NT2/D1 (cell line): ENCODE measurements around the gene GPAT2.
"Not testable (repeated sequence)": the region's sequence is repeated elsewhere in the genome, so short reads cannot be mapped to it uniquely, and the experiment has no call there.

Experiments used
- DNase-seq: peaks from one replicate; pipeline ENCODE4 v3.0.0-alpha.2; 2011; ENCODE audit warnings: low read depth, low spot score
- H3K27me3 ChIP-seq: 2 replicates; pipeline ENCODE4 v1.6.0; 2011; ENCODE audit warnings: mild to moderate bottlenecking; ENCODE audit not compliant: insufficient read length, insufficient read depth
- H3K36me3 ChIP-seq: 2 replicates; pipeline ENCODE4 v1.6.1; 2011; ENCODE audit warnings: mild to moderate bottlenecking, low read length, mixed read lengths; ENCODE audit not compliant: insufficient read depth, insufficient read length
- H3K4me1 ChIP-seq: 2 replicates; pipeline ENCODE4 v1.5.1; 2011; ENCODE audit not compliant: insufficient read depth, insufficient read length
- H3K4me3 ChIP-seq: 2 replicates; pipeline ENCODE4 v1.5.1; 2011; ENCODE audit warnings: low read depth; ENCODE audit not compliant: insufficient read length
- H3K9ac ChIP-seq: 2 replicates; pipeline ENCODE4 v1.6.0; 2011; ENCODE audit warnings: low read depth; ENCODE audit not compliant: insufficient read length
- H3K9me3 ChIP-seq: 2 replicates; pipeline ENCODE4 v1.5.1; 2011; ENCODE audit warnings: mild to moderate bottlenecking, low read length; ENCODE audit not compliant: insufficient read depth
- SUZ12 ChIP-seq: IDR thresholded peaks from 2 replicates; pipeline ENCODE4 v1.6.1; 2011; ENCODE audit not compliant: insufficient read length, insufficient read depth; ENCODE audit errors: extremely low read depth
- YY1 ChIP-seq: IDR thresholded peaks from 2 replicates; pipeline ENCODE4 v1.6.1; 2011; ENCODE audit not compliant: insufficient read length, insufficient read depth
- ZNF274 ChIP-seq: IDR thresholded peaks from 2 replicates; pipeline ENCODE4 v1.6.1; 2011; ENCODE audit warnings: mild to moderate bottlenecking, low read depth, low read length

GPAT2 gene, protein sequence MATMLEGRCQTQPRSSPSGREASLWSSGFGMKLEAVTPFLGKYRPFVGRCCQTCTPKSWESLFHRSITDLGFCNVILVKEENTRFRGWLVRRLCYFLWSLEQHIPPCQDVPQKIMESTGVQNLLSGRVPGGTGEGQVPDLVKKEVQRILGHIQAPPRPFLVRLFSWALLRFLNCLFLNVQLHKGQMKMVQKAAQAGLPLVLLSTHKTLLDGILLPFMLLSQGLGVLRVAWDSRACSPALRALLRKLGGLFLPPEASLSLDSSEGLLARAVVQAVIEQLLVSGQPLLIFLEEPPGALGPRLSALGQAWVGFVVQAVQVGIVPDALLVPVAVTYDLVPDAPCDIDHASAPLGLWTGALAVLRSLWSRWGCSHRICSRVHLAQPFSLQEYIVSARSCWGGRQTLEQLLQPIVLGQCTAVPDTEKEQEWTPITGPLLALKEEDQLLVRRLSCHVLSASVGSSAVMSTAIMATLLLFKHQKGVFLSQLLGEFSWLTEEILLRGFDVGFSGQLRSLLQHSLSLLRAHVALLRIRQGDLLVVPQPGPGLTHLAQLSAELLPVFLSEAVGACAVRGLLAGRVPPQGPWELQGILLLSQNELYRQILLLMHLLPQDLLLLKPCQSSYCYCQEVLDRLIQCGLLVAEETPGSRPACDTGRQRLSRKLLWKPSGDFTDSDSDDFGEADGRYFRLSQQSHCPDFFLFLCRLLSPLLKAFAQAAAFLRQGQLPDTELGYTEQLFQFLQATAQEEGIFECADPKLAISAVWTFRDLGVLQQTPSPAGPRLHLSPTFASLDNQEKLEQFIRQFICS

DNA sequence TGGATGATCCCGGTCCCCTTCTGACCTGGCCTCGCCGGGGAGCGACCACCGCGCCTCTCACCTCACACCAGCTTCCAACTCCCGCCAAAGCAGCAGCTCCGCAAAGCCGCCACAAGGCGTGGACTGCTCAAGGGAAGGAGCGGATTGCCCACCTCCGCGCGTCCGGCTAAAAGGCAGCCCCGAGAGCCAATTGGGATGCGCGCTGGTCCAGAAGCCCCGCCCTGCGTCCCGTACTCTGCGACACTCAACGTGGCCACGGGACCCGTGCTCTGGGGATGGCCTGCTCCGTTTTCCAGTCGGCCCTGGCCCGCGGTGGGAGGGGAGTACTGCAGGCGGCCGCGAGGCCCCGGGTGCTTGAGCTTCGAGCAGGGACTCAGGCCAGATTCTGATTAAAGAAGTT is at the start of gene GPAT2:
Gene GPAT2 (minus strand): TSS at position 125 of the 400 bp plus-strand sequence. CDS start 2,557 bp downstream, outside the sequence.
- not testable (repeated sequence) for H3K9me3 ChIP-seq, H3K4me1 ChIP-seq, H3K36me3 ChIP-seq, DNase-seq, H3K9ac ChIP-seq, H3K27me3 ChIP-seq, H3K4me3 ChIP-seq

DNA sequence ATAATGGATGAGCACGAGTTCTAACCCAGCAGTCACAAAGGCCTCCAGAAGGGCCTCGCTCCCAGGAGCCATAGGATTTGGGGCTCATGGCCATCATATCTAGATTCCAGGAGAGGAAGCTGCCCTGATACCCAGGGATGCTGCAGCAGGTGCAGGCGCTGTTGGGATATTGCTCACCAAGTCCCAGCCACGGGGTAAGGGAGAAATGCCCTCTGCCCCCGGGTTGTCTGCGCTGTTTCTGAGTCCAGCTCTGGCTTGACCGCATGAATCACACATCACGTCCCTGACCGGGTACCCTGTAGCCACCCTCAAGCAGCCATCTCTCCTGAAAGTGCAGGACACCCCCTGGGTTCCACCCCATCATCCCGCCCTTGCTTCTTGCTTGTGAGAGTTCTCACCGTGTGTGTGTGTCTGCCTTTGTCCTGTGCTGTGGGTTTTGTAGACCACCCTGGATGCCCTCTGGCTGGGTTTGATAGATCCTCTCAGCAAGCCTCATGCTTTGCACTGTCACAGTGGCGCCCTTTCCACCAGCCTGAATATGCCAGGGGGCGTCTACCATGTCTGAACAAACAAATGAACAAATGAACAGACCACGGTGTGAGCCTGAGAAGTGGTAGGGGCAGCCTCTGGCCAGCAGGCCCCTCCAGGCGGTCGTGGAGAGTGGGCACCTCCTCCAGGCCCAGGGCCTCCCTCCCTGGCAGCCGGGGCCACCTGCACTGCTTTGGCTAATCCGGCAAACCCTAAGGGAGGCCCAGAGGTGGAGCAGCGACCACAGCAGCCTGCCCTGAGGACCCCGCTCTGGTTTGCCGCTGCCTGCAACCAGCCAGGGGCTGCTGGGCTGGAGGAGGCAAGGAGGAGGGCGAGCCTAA is 49.5 kb upstream of the GPAT2 start:
- Histone ChIP-seq H3K36me3 (no peaks in the 10 kb centered on the region), H3K27me3 (no peaks in the 10 kb centered on the region), H3K4me3 (no peak overlapping the region), H3K9ac (no peak overlapping the region), H3K9me3 (peaks cover 16% of the 10 kb centered on the region), H3K4me1 (peaks cover 4% of the 10 kb centered on the region)
- DNase-seq, result no peak
- TF ChIP-seq SUZ12 (no peak), YY1 (no peak)

DNA sequence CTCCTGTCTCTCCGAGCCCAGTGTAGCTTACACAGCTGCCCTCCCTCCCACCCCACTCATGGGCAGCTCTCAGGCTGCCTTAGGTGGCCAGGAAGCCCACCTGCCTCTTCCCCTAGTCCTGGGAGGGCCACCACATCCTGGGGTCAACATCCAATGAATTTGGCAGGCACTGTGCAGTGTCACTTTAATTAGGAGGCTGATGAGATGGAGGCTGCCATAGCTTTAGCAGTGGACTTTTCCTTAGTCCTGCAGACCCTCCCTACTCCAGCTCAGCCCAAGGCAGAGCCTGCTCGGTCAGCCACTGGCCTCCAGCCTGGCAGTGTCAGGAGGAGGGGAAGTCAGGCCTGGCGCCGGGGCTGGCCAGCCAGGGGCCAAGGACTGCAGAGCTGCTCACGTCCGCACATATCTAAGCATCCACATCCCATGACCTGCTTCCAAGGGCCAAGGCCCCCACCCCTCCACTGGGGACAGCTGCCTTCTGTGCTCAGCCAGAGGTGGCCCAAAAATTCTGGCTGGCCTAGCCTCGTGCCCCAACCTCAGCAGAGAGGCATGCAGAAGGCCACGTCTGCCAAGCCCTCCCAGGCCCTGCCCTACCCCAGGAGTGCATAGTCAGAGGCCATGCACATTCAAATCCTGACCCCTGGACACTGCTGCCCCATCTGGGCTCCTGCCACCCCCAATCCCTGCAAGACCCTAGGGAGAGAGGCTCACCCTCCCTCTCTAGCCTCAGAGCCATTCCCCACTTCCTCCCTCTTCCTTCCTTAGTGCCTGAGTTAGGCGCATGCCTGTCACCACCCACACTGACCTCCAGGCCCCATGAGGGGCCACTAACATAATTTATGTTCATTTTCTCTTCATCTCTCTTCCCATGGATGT is 48.6 kb upstream of the GPAT2 start:
- no peak for DNase-seq
- no peak for TF ChIP-seq ZNF274
- no peak for TF ChIP-seq SUZ12
- TF ChIP-seq YY1, result no peak
- no peak overlapping the region for H3K4me3 ChIP-seq

DNA sequence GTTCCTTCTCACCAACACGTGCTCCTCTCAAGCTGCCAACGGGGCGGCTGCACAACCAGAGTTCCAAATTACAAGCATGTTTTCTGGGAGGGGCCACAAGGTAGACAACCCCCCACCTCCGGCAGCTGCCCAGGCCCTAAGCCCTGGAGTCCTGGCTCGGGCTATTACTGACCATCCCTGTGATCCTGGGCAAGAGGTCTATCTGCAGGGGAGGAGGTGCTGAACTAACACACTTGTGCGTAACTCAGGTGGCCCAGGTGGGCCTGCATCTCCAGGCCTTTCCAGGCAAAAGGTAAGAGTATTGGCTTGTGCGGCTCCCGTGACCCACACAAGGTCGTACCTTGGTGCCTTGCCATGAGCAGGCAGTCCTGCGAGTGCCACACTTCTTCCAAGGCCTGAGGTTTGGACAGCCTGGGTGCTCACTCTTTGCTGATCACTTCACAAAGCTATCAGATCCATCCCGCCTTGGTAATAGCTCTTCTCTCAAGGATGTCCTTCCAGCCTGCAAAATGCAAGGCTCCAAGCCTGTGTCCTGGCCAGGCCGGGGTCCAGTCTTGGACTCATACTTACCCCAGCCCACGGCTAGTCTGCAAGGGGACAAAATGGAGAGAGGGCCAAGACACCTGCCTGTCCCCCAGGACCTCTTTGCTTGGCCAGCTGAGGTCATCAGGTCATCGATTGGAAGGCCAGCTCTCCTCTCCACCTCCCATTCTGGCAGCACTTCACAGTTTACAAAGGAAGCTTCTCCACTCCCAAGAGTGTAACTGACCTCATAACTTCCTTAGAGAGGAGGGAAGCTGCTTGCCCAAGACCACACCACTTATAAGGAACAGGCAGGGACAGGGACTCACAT is 47.7 kb upstream of the GPAT2 start:
- Histone ChIP-seq H3K9me3 (peaks cover 16% of the 10 kb centered on the region), H3K9ac (no peak overlapping the region), H3K4me1 (no peaks in the 10 kb centered on the region), H3K4me3 (no peak overlapping the region), H3K27me3 (no peaks in the 10 kb centered on the region), H3K36me3 (no peaks in the 10 kb centered on the region)
- no peak for DNase-seq
- TF ChIP-seq SUZ12, result no peak

More for the DNA sequence above, 48.6 kb upstream of the GPAT2 start:
- no peaks in the 10 kb centered on the region for H3K36me3 ChIP-seq
- H3K27me3 ChIP-seq, result no peaks in the 10 kb centered on the region
- H3K9ac ChIP-seq, result no peak overlapping the region
- H3K9me3 ChIP-seq, result peaks cover 16% of the 10 kb centered on the region
- no peaks in the 10 kb centered on the region for H3K4me1 ChIP-seq

DNA sequence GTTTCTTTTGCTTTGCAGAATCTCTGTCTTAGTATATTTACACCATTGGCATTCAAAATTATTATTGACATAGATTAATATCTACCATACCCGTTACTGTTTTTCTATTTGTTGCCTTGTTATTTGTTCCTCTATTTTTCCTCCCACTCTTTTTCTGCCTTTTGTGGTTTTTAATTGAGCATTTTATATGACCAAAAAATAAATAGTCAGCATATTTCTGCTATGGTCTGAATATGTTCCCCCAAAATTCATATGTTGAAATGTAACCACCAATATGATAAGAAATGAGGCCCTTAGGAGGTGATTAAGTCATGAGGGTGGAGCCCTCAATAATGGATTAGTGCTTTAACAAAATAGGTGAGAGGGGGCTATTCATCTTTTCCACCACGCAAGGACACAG is 46.3 kb upstream of the GPAT2 start:
- no peaks in the 10 kb centered on the region for H3K36me3 ChIP-seq
- no peaks in the 10 kb centered on the region for H3K4me1 ChIP-seq
- TF ChIP-seq ZNF274 (no peak), SUZ12 (no peak), YY1 (no peak)
- H3K4me3 ChIP-seq, result no peak overlapping the region
- DNase-seq, result no peak
- no peaks in the 10 kb centered on the region for H3K27me3 ChIP-seq
- H3K9ac ChIP-seq, result no peak overlapping the region
- H3K9me3 ChIP-seq, result peaks cover 8% of the 10 kb centered on the region; the same call in 1 of the 2 replicates

DNA sequence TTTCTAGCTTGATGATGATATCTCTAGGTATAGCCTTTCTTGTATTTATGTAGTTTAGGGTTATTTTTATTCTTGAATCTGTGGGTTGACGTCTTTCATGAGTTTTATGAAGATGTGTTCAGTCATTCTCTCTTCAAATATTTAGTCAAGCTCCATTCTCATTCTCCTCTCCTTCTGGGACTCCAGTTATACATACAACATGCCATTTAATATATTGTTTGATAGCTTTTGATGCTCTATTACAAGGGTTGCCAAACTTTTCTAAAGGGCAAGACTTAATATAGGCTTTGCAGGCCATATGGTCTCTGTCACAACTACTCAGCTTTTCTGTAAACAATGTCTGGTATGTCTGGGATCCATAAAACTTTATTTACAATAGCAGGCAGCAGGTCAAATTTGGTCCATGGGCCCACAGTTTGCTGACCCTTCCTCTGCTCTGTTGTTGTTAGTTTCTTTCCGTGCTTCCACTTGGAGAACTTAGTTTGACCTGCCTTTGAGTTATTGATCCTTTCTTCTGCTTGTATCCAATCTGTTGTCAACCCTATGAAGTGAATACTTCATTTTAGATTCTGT is 40.6 kb upstream of the GPAT2 start:
- no peak for TF ChIP-seq ZNF274
- no peak for TF ChIP-seq YY1
- no peak for TF ChIP-seq SUZ12
- Histone ChIP-seq H3K9ac (no peak overlapping the region), H3K9me3 (no peaks in the 10 kb centered on the region), H3K4me1 (peaks cover 9% of the 10 kb centered on the region), H3K27me3 (no peaks in the 10 kb centered on the region), H3K4me3 (no peak overlapping the region), H3K36me3 (no peaks in the 10 kb centered on the region)
- DNase-seq, result no peak
